ENCODE measurements around the gene RAPGEFL1.
"Not testable (repeated sequence)": the region's sequence is repeated elsewhere in the genome, so short reads cannot be mapped to it uniquely, and the experiment has no call there.

Gene RAPGEFL1

DNA sequence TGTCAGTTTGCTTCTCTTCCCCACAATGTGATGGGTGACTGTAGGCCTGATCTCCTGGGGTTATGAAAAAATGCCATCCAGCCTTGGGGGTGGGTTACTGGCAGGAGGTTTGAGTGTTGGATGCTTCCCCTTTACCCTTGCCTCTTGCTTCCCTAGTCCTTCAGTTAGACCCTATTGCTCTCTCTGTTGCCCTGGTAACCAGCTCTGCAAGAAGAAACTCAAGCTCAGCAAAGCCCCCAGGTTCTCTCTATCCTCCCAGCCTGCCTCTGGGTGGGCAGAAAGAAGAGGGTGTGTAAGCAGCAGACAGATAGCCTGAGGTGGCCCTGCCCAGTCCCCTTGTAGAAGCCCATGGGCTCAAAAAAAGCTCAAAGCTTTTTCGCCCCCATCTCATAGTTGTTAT is 2.8 kb upstream of the RAPGEFL1 start:
- no peak for DNase-seq

DNA sequence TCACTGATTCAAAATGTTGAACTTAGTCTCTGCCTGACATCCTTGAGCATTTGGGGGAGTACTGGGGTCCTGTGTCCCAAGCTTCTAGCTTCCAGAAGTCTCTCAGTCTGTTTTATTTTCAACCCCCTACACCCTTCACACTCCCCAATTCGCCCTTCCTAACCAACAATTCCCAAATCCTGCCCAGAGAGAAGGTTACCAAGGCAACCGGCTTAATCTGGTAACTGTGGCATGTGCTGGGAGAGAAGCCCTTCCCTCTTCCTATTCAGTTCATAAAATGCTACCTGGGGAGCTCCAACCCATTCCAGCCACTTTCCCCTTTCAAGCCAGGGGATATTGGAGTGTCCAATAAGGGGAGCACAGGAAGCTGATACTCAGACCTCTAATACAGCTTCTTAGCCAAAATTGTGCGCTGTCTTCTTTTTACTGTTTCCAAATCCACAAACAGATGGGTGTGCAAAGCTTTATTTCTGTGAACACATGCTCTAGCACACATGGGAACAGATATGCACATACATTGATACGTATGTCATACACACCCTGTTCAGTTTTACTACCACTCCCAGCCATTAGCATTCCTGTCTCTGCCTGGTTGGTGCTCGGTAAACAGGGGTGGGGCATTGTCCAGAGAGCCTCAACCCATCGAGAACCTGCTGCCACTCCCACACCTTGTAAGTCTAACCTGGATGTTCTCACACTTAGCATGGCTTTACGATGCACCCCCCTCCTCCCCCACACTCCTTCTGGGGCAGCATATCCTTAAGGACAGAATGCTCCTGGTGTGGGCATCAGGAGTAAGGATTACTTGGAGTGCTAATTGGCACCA is 1.1 kb upstream of the RAPGEFL1 start:
- no peak for DNase-seq

- DNase-seq = no peak
Observed at GRCh38 chr17:40176754-40177110, 538 bp upstream of the RAPGEFL1 start.

DNA sequence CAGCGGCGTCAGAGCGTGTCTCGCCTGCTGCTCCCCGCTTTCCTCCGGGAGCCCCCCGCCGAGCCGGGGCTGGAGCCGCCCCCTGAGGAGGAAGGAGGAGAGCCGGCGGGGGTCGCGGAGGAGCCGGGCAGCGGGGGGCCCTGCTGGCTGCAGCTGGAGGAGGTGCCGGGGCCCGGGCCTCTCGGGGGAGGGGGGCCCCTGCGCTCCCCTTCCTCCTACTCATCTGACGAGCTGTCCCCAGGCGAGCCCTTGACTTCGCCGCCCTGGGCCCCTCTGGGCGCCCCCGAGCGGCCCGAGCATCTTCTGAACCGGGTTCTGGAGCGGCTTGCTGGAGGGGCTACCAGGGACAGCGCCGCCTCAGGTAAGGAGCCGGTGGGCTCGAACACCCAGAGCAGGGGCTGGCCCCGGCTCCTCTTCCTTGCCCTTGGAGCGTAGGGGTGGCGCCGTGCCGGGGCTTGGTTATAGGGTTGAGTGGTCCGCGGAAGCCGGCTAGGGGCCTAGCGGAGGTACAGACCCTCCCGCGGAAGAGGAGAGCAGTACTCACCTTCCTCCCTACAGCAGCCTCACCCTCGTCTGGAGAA is 841 bp downstream of the RAPGEFL1 start:
- DNase-seq = no peak

DNA sequence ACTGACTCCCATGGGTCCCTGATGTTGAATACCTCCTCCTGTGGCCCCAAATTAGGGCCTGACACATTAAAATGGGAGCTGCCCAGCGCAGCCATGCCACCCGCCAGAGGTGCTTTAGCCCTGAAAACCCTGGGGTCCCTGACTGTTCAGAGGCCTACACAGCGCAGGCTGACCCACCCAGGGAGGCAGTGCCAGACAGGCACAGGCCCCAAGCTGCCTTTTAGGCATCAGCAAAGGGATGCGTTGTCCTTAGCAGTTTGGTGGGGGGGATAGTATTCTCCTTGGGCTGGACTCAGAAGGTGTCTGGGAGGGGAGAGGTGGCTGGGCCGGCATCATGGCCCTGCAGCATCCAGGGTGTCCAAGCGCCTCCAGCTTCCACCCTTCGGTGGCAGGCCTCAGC is 1.4 kb downstream of the RAPGEFL1 start:
- no peak for DNase-seq

DNA sequence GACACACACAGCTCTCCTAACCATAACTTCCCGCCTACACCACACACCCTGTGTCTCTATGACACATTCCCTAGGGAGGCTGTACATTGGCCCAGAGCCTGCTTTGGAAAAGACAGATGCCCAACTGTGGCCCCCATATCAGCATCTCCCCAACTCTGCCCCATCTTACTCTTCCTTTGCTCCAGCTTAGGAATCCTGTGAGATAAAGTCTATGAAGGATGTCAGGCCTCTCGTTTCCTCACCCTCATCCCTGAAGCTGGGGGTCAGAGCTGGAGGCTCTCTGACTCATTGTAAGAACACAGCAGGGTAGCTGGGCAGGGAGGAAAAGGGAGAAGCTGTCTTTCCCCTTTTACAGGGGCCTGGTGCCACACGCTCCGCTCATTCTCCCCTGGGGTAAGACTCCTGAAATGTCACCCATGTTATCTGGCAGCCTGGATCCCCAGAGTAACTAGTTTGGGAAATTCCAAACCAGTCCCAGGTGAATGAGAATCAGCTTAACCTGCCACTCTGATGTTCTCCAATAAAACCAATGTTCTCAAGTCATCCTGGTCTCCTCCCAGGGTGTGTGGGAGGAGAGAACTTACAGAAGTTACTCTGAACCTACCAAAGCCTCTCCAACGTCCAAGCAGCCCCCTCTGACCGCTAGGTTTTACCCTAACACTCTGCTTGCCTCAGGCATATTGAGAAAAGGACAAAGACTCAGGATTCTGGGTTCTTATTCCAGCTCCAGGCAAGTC is 2.8 kb downstream of the RAPGEFL1 start:
- no peak for DNase-seq

DNA sequence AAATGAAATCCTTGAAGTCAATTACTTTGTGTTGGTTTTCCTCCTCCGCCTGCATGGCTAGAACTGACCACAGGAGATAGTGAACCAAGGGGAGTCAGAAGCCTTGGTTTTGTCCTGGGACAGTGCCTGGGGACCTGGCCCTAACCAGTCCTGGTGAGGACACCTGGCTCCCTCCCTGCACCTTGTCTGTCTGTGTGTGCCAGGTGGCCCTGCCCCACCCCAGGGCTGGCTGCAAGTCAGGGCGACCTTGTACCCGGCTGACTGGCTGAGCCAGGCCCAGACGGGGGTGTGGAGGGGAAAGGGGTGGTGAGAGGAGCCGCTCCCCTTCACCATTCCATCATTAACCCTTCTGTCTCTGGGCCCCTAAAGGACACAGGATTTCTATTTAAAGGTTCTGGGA is 3.4 kb downstream of the RAPGEFL1 start:
- DNase-seq = no peak

GRCh38 chr17:40181205-40181604 is 3.9 kb downstream of the RAPGEFL1 start:
- no peak for DNase-seq

DNA sequence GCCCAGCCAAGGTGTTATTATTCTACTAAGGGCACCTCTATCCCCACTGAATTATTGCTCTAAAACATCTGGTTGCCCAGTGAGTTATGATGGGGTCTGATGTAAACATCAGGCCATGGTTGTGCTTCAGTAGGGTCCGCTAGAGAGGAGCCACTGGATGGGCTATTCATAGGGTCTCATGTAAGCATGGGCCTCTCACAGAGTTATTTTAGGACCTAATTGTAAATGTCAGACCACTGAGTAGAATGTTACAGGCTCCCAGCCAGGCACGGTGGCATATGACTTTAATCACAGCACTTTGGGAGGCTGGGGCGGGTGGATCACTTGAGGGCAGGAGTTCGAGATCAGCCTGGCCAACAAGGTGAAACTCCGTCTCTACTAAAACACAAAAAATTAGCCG is 5.3 kb downstream of the RAPGEFL1 start:
- no peak for DNase-seq

DNA sequence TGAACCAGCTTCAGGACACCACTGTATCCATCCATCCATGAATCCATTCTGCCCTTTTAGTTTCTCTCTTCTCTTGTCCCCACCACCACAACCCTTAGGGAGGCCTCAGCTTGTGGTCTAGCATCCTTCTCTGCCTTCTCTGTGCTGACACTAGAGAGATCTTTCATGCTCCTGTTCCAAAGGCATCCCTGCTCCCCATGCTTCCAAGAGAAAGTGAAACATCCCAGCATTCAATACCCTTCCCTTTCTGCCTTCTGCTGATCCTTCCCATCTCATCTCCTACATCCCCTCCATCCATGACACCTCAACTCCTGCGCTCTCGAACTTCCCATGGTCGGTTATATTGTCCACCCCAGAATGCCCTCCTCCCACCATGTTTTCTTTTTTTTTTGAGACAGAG is 10.0 kb downstream of the RAPGEFL1 start:
- DNase-seq = no peak

GRCh38 chr17:40188694-40189093 is 11.4 kb downstream of the RAPGEFL1 start:
- no peak for DNase-seq

DNA sequence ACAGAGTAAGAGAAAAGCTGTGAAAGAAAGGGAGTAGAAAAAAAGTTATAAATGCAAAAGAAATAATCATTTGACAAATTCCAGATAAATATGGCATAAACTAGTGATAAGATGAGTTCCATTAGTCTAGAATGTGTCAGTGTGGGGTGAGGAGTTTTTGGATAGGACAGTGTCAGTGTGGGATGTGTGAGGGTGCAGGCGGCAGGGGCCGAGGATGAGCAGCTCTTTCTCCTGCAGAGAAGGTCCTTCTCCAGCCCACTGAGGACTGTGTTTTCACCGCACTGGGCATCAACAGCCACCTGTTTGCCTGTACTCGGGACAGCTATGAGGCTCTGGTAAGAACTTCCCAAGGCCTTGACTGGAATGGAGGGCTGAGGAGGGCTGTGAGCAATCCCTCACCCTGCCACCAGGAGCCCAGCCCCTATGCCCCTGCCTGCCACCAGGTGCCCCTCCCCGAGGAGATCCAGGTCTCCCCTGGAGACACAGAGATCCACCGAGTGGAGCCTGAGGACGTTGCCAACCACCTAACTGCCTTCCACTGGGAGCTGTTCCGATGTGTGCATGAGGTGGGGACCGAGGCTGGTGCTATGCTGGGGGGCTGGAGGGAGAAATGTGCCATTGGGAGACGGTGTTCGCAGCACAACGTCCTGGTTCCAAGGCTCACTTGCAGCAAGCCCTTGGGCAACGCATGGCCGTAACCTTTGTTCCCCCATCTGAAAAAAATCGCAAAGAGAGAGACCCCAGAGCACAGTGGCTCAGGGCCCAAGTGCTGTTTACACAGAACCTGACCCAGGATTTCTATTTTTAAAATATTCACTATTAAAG is 13.1 kb downstream of the RAPGEFL1 start:
- DNase-seq = no peak

DNA sequence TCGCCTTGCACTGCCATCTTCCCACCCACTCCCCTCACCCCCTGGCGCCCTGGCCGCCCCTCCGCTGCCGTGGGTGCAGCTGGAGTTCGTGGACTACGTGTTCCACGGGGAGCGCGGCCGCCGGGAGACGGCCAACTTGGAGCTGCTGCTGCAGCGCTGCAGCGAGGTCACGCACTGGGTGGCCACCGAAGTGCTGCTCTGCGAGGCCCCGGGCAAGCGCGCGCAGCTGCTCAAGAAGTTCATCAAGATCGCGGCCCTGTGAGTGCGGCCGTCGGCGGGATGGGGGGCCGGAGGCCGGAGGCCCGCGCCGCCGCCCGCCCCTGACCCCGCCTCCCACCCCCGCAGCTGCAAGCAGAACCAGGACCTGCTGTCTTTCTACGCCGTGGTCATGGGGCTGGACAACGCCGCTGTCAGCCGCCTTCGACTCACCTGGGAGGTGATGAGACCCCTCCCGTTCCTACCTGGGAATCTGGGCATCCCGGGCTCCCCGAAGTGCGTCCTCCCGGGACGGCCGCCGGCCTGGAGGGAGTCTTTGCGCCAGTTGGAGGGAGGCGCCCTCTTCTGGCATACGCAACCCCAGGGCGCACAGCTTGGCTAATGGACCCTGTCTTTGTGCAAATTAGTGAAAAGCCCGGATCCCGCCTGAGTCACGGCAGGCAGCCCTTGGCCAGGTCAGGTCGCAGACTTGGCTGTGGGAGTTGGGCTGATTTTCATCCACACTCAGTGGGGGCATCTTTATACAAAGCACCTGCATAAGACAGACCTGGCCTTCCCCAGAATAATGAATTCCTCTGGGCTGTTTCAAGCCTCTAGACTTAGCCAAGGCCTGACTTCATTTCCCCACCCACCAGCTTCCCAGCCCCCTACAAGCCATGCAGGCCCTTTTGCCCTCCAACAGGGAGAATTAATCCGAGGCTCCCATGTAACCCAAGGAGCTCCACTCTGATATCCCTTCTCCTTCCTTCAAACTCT is 14.3 kb downstream of the RAPGEFL1 start:
- DNase-seq = peak; percentile 28 to 40 (median 36)

GRCh38 chr17:40192961-40193360 is 15.7 kb downstream of the RAPGEFL1 start:
- no peak for DNase-seq

DNA sequence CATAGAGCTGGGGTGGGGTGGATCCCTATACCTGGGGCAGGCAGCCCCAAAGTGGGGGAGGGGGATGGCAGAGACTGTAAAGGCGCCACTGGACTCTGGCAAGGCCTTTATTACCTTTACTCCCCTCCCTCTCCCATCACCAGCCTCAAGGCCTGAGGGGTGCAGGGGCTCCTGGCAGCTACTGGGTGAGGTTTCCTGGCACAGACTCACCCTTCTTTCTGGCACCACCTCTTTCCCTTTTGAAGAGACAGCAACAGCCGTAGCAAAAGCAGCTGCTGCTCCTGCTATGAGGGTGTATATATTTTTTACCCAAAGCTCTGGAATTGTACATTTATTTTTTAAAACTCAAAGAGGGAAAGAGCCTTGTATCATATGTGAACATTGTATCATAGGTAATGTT is 17.6 kb downstream of the RAPGEFL1 start:
- no peak for DNase-seq

- DNase-seq = no peak
Observed at GRCh38 chr17:40197550-40197949, 20.3 kb downstream of the RAPGEFL1 start.

- DNase-seq = not testable (repeated sequence)
Observed at GRCh38 chr17:40197965-40198456, 20.7 kb downstream of the RAPGEFL1 start.

GRCh38 chr17:40198576-40198975 is 21.3 kb downstream of the RAPGEFL1 start:
- DNase-seq = no peak

GRCh38 chr17:40203131-40203530 is 25.9 kb downstream of the RAPGEFL1 start:
- DNase-seq = no peak

- not testable (repeated sequence) for DNase-seq
Observed at GRCh38 chr17:40206193-40206592, 28.9 kb downstream of the RAPGEFL1 start.

- DNase-seq = no peak
Observed at GRCh38 chr17:40209404-40210093, 32.3 kb downstream of the RAPGEFL1 start.

Data from activated CD4-positive, CD25-positive, alpha-beta regulatory T cell (primary cell).